NCI-H146 treated with DMSO at 0.1 percent for 48 hours (cell line): ENCODE measurements around the gene RASGEF1C.

Source experiments
- DNase-seq: peaks from one replicate; lab custom pipeline; 2025; ENCODE audit not compliant: unreplicated experiment; lab: John Stamatoyannopoulos, UW

Gene RASGEF1C

DNA sequence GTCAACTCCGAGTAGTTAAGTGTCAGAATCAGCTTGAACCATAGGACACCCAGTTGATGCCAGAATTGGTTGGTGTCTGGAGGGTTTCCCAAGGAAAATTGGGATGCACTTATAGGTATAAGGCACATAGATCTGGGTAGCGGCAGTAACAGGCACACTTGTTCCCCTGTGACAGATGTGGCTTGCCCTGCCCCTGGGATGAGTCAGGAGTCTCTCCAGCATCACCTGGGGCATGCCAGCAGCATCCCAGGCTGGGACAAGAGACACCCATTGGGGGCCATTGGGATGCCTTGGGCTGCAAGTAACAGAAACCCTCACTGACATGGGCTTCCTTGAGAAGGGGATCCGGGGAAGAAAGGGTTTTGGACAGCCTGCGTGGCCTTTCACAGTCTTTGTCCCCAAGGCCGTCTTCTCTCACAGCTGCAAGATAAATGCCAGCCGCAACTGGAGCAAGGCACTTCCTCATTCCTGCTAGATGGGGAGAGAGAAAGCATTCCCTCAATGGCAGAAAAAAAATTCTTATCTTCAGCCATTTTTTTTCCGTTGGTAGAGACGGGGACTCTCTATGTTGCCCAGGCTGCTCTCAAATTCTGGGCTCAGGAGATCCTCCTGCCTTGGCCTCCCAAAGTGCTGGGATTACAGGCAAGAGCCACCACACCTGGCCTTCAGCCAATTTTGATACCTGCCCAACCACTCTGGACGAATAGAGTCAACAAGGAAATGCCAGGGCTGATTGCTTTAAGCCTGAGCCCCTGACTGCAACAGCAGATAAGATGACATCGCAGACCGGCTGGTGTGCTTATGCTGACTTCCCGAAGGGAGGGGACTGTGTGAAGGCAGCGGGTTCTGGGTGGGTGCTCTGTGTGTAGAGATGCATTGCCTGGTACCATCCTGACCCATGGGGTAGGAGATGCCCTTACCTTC is 124.1 kb downstream of the RASGEF1C start:
- DNase-seq: no peak

GRCh38 chr5:180083529-180084060 is 125.4 kb downstream of the RASGEF1C start:
- no peak for DNase-seq

DNA sequence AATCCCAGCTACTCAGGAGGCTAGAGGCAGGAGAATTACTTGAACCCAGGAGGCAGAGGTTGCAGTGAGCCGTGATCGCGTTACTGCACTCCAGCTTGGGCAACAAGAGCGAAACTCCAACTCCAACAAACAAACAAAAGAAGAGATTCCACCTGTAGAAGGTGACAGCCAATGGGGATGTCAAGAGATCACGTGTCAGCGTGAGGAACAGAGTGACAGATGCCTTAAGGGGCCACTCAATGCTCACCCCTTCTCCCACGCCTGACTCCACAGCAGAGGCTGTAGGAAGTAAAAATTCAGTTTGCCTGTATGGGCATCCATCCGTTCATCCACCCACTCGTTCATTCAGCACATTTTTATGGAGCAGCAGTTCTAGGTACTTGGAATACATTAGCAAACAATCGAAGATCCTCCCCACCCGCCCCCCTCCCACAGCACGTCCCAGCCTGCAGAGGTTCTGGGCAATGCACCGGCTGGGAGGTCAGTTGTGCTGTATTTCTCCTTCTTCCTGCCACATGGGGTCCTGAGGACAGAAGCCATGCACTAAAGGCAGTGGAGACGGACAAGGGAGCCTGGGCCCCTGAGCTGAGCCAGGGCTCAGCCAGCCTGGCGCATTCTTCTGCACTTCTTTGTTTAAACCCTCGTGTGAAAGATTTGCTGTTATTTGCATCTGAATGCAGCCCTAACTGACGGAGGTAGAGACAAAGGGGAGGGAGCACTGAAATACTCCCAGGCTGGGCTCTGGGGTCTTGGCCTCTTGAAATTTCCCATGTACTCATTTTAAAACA is 126.2 kb downstream of the RASGEF1C start:
- no peak for DNase-seq

- no peak for DNase-seq
These were observed 127.5 kb downstream of the RASGEF1C start for GRCh38 chr5:180081481-180081880.

- DNase-seq: no peak
These were observed 128.3 kb downstream of the RASGEF1C start for GRCh38 chr5:180080486-180081280.

DNA sequence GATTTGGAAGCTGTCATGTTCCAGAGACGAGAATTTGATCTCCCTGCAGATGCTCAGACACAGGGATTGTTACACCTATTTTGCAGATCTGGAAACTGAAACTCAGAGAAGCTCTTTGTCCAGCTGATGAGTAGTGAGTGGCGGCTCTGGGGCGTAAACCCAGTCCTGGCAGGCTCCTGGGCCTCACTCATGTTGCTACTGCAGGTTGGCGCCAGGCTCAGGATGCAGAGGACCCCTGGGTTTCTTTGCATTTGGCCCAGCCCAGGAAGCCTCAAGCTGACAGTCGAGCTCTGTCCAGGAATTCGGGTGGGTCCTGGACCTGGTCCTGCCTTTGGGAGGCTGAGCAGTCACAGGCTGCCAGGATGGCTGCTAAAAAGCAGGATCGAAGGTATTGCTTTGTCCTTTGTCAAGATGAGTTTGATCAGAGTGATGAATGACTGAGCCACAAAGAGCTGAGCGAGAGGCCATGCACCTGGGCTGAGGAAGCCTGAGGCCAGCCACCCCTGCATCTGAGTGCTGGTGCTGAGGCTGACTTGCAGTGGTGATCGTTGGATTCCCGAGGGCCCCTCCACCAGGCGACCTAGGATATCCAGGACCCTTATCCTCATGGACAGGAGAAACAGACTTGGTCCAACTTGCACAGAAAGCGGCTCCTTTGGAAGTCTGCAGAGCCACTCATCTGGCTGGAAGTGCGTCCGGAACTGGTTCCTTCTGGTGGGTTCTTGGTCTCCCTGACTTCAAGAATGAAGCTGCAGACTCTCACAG is 129.1 kb downstream of the RASGEF1C start:
- DNase-seq: no peak

DNA sequence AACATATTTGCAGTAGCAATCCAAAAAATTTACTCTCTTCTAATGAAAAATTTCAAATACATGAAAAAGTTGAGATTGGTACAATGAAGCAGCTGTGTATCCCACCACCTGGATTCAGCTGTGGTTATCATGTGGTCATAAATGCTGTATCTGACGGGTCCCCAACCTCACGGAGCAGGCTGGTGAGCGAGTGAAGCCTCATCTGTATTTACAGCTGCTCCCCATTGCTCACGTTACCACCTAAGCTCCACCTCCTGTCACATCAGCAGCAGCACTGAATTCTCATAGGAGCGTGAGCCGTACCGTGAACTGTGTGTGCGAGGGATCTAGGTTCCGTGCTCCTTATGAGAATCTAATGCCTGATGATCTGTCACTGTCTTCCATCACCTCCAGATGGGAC is 130.7 kb downstream of the RASGEF1C start:
- DNase-seq: no peak

- no peak for DNase-seq
These were observed 131.3 kb downstream of the RASGEF1C start for GRCh38 chr5:180077594-180078284.

DNA sequence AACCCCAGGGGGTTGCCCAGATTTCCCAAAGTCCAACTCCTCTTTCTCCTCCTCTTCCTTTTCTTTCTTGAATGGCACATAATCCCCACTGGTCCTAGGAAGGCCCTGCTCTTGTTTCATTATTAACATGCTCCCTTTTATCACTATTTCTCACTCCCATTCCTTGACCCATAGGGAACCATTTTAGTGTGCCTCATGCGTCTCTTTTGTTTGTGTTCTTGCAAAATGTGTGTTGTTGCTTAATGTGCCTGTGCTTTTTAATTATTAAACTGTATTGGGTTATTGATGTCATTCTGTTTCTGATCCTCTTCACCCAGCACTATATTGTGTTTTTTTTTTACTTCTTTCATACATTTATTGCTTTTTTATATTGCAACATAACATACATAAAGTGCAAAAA is 133.3 kb downstream of the RASGEF1C start:
- no peak for DNase-seq

DNA sequence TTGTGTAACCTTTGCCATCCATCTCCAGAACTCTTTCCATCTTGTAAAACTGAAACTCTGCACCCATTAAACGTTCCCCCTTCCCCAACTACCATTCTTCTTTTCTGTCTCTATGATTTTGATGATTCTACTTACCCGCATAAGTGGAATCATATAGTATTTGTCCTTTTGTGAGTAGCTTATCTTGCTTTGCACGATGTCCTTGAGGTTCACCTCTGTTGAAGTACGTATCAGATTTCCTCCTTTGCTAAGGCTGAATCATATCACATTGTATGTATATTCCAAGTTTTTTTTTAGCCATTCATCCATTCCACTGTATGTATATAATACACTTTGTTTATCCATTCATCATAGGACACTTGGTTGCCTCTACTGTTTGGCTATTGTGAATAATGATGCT is 134.5 kb downstream of the RASGEF1C start:
- no peak for DNase-seq

DNA sequence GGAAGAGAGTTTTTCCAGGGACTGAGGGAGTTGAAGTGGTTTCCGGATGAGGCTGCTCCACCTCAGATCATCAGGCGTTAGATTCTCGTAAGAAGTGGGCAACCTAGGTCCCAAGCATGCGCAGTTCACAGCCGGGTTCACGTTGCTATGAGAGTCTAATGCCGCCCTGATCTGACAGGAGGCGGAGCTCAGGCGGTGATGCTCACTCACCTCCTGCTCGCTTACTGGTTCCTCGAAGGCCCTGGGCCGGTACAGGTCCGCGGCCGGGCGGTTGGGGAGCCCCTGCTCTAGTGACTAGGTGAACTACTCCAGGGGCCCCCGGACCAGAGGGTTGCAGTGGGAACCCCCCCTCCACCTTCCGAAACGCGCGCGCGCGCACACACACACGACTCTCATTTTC is 136.5 kb downstream of the RASGEF1C start:
- no peak for DNase-seq

GRCh38 chr5:180072256-180072548 is 136.8 kb downstream of the RASGEF1C start:
- no peak for DNase-seq

- DNase-seq: no peak
These were observed 137.3 kb downstream of the RASGEF1C start, which contains the start of gene RNF130 for GRCh38 chr5:180071531-180072255. RNF130 (minus strand) TSS chr5:180071759; CDS start chr5:180071702, 57 bp downstream.

- no peak for DNase-seq
These were observed 138.1 kb downstream of the RASGEF1C start for GRCh38 chr5:180070756-180071530.

GRCh38 chr5:180069589-180070247 is 139.3 kb downstream of the RASGEF1C start:
- no peak for DNase-seq

GRCh38 chr5:180068519-180069090 is 140.4 kb downstream of the RASGEF1C start:
- no peak for DNase-seq

- DNase-seq: no peak
These were observed 141.0 kb downstream of the RASGEF1C start for GRCh38 chr5:180067986-180068385.
